Measurements from ENCODE around the gene KIF11. TPM values are rescaled to one million over a fixed set of nuclear protein-coding genes. Genes with fewer than 3 reads are reported as not detected.

KIF11 gene
- total RNA-seq, 1 donor: 4.0 TPM

DNA sequence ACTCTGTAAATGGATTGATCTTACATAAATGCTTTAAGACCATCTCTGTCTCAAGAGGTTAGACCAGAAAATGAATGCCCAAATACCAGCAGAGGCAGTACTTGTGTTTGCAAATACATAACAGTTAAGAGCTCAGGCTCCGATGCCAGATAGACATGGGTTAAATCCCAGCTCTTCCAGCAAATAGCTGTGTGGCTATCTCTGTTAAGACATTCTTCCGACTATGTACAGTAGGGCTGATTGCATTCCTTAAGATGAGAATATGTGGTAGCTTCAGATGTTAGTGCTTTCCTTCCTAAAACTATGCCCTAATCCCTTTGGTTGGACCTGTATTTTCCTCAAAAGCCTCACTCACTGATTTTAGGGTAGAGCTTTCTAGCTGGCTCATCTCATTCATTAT, 21.3 kb upstream of the KIF11 start:
- Histone ChIP-seq H3K36me3 (ENCODE audit: insufficient read depth, low read length) (peaks cover 5% of the 10 kb centered on the region), H3K4me1 (ENCODE audit: insufficient read depth, low read length) (peaks cover 38% of the 10 kb centered on the region), H2AFZ (ENCODE audit: low read length) (no peak overlapping the region), H3K27ac (ENCODE audit: low read depth, low read length) (no peak overlapping the region), H3K79me2 (ENCODE audit: insufficient read depth, low read length) (peaks cover 58% of the 10 kb centered on the region), H3K27me3 (ENCODE audit: insufficient read depth, low read length) (no peaks in the 10 kb centered on the region), H3K9me3 (ENCODE audit: low read depth, low read length) (no peaks in the 10 kb centered on the region), H3K4me2 (ENCODE audit: insufficient read depth, low read length) (peak overlapping the region; percentile 93), H4K20me1 (ENCODE audit: insufficient read depth, low read length) (peaks cover 24% of the 10 kb centered on the region), H3K4me3 (ENCODE audit: insufficient read depth, low read length) (peak overlapping the region; percentile 96)
- peak; percentile 53 for DNase-seq (ENCODE audit: insufficient read length, low spot score, missing footprints)
- TF ChIP-seq, protein P1, sequence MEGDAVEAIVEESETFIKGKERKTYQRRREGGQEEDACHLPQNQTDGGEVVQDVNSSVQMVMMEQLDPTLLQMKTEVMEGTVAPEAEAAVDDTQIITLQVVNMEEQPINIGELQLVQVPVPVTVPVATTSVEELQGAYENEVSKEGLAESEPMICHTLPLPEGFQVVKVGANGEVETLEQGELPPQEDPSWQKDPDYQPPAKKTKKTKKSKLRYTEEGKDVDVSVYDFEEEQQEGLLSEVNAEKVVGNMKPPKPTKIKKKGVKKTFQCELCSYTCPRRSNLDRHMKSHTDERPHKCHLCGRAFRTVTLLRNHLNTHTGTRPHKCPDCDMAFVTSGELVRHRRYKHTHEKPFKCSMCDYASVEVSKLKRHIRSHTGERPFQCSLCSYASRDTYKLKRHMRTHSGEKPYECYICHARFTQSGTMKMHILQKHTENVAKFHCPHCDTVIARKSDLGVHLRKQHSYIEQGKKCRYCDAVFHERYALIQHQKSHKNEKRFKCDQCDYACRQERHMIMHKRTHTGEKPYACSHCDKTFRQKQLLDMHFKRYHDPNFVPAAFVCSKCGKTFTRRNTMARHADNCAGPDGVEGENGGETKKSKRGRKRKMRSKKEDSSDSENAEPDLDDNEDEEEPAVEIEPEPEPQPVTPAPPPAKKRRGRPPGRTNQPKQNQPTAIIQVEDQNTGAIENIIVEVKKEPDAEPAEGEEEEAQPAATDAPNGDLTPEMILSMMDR (IDR thresholded peaks at IDR 0.05; ENCODE audit: extremely low read depth, low read depth, low read length): no peak

DNA sequence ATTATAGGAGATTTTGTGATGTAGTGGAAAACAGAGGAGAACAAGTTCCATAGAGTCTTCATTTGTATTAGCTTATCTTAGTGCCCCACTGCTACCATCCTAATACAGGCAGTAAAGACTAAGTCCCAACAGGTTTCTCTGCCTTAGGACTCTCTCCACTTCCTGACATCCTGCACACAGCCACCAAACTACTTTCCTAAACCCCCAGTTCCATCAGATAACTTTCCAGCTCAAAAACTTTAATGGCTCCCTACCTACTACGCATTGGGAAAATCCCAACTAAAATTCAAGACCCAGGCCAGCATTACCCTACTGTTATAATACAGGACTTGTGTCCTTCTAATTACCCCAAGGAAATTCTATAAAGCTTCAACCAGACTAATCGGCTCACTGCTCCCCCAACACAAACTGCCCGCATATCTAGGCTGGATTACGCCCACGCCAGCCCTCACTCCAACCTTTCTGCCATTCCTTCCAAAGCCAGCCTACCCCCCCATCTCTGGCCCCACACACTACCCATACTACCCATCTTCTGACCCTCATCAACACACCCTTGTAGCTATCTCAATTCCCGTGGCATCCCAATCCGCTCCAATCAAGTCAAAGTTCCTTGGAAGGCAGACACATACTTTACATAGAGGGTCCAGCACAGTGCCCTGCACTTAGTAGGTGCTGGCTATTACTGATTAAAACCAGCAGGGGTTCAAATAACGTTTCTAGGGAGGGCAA, 20.4 kb upstream of the KIF11 start:
- TF ChIP-seq, protein P1 (IDR thresholded peaks at IDR 0.05; ENCODE audit: extremely low read depth, low read depth, low read length): no peak
- Histone ChIP-seq H3K79me2 (ENCODE audit: insufficient read depth, low read length) (peaks cover 49% of the 10 kb centered on the region), H3K27ac (ENCODE audit: low read depth, low read length) (peak overlapping the region; percentile 73)

DNA sequence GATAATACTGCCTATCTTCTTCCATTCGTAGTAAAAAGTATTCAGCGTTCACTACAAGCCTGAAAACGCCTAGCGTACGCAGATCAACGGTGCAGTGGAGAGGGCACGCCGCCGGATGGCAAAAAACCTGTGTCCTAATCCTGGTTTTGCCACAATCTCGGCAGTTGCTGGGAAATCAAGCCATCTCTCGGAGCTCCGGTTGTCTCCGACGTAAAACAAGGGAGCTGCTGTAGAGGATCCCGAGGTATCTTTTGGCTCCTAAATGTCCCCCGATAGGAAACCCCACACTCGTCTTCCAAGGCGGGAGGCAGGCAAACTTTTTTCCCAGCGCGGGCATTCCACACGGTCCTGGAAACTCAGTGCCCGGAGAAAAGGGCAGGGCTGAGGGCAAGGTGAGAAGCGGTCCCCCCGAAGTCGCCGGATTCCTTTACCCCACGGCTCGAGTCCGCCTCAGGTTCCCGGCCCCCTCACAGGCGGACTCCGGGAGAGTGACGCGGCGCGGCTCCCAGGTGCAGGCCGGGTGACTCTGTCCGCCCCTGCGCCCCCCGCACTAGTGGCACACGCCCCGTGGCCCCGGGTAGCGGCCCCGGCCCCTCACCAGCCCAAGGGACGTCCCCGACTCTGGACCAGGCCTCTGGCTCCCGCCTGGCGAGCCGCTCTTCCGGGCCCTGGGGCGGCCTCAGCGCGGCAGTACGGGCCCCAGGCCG, 19.7 kb upstream of the KIF11 start:
- Histone ChIP-seq H3K27me3 (ENCODE audit: insufficient read depth, low read length) (no peaks in the 10 kb centered on the region), H2AFZ (ENCODE audit: low read length) (peak overlapping the region; percentile 79), H4K20me1 (ENCODE audit: insufficient read depth, low read length) (peaks cover 15% of the 10 kb centered on the region), H3K27ac (ENCODE audit: low read depth, low read length) (peak overlapping the region; percentile 73), H3K9me3 (ENCODE audit: low read depth, low read length) (no peaks in the 10 kb centered on the region), H3K4me1 (ENCODE audit: insufficient read depth, low read length) (peaks cover 30% of the 10 kb centered on the region), H3K79me2 (ENCODE audit: insufficient read depth, low read length) (peaks cover 43% of the 10 kb centered on the region), H3K4me2 (ENCODE audit: insufficient read depth, low read length) (peak overlapping the region; percentile 93), H3K36me3 (ENCODE audit: insufficient read depth, low read length) (no peaks in the 10 kb centered on the region), H3K4me3 (ENCODE audit: insufficient read depth, low read length) (peak overlapping the region; percentile 96)
- peak; percentile 67 for DNase-seq (ENCODE audit: insufficient read length, low spot score, missing footprints)
- TF ChIP-seq, protein P1 (IDR thresholded peaks at IDR 0.05; ENCODE audit: extremely low read depth, low read depth, low read length): peak; percentile 27

More for the DNA sequence above, 20.4 kb upstream of the KIF11 start:
- Histone ChIP-seq H3K36me3 (ENCODE audit: insufficient read depth, low read length) (no peaks in the 10 kb centered on the region), H3K4me1 (ENCODE audit: insufficient read depth, low read length) (peaks cover 38% of the 10 kb centered on the region), H2AFZ (ENCODE audit: low read length) (peak overlapping the region; percentile 79), H3K27me3 (ENCODE audit: insufficient read depth, low read length) (no peaks in the 10 kb centered on the region), H3K4me2 (ENCODE audit: insufficient read depth, low read length) (peak overlapping the region; percentile 93), H3K9me3 (ENCODE audit: low read depth, low read length) (no peaks in the 10 kb centered on the region), H4K20me1 (ENCODE audit: insufficient read depth, low read length) (peaks cover 16% of the 10 kb centered on the region), H3K4me3 (ENCODE audit: insufficient read depth, low read length) (peak overlapping the region; percentile 96)
- no peak for DNase-seq (ENCODE audit: insufficient read length, low spot score, missing footprints)

All from osteoblast (primary cell).